Muscle layer of duodenum (tissue), 2 donors: ENCODE measurements around the gene IGF2R.
A peak's percentile ranks its signal among the peaks of the same experiment; 100 is the strongest.

Experiments
- H3K27ac ChIP-seq: one replicate; pipeline ENCODE4 v1.7.0; 2013; ENCODE audit warnings: mild to moderate bottlenecking, low read length
- H3K27me3 ChIP-seq: one replicate; pipeline ENCODE4 v1.7.0; 2013; ENCODE audit warnings: low read depth, mild to moderate bottlenecking, control low read depth, low read length
- H3K36me3 ChIP-seq, 2 donors: one replicate each; pipeline ENCODE4 v1.7.0; 2013; ENCODE audit warnings: low read length in 2 of 2, control low read depth in 1 of 2, mild to moderate bottlenecking in 1 of 2; ENCODE audit not compliant: insufficient read depth in 2 of 2, control insufficient read depth in 1 of 2
- H3K4me1 ChIP-seq, 2 donors: one replicate each; pipeline ENCODE4 v1.7.0; 2013; ENCODE audit warnings: low read length in 2 of 2, mild to moderate bottlenecking in 2 of 2, control low read depth in 1 of 2, moderate library complexity in 1 of 2; ENCODE audit not compliant: insufficient read depth in 2 of 2, control insufficient read depth in 1 of 2
- H3K4me3 ChIP-seq, 2 donors: one replicate each; pipeline ENCODE4 v1.7.0; 2013; ENCODE audit warnings: low read length in 2 of 2, low read depth in 1 of 2, mild to moderate bottlenecking in 1 of 2
- H3K9me3 ChIP-seq, 2 donors: one replicate each; pipeline ENCODE4 v1.7.0; 2013; ENCODE audit warnings: low read length in 2 of 2, control low read depth in 1 of 2, mild to moderate bottlenecking in 1 of 2; ENCODE audit not compliant: control insufficient read depth in 1 of 2
- donor health status: healthy.

The IGF2R gene

DNA sequence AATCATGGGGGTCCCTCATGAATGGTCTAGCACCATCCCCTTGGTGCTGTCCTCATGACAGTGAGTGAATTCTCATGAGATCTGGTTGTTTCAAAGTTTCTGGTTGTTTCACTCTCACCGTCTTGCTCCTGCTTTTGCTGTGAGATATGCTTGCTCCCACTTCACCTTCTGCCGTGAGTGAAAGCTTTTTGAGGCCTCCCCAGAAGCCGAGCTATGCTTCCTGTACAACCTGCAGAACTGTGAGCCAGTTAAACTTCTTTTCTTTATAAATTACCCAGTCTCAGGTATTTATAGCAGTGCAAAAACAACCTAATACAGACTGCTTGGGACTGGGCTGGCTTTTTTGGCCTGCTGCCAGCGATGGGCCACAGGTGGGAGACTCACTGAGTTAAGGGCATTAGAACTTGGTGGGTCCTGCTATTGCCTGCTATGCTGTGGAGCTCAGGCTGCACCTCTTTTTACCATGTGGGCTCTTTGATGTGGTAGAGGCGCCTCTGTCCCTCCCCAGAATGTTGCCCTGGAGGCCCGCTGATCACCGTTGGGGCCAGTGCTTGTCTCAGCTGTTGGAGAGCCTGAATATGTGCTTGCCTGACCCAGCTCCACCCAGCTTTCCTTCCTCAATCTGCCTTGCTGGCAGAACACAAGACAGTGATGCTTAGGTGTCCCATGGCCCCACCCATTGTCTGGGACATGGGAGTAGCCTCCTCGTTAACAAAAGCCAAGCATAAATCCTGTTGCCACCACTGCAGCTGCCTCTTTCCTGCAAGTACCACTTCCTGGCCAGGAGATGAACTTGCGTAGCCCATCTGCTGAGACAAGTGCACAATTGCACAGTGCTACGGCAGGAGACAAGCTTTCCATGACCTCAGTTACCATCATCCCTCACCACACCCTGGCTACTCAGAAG lies 47.1 kb downstream of the IGF2R start:
- peaks cover 3 to 17% of the 10 kb centered on the region in 2 donors for H3K36me3 ChIP-seq
- no peaks in the 10 kb centered on the region for H3K9me3 ChIP-seq
- no peak overlapping the region for H3K4me3 ChIP-seq
- H3K27ac ChIP-seq: no peak overlapping the region
- H3K27me3 ChIP-seq: no peaks in the 10 kb centered on the region
- H3K4me1 ChIP-seq: no peaks in the 10 kb centered on the region

DNA sequence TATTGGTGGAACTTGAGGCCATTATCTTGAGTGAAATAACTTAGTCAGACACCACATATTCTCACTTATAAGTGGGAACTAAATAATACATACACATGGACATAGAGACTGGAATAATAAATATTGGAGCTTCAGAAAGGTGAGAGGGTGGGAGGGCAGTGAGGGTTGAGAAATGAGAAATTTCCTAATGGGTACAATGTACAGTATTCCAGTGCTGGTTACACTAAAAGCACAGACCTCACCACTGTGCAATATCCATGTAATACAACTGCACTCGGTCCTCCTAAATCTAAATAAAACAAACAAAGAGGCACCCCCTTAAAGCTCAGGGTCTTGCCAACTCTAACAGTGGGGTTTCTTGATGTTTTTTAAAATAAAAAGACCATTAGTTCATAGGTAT lies 53.2 kb downstream of the IGF2R start:
- Histone ChIP-seq H3K36me3 (peaks cover 17 to 27% of the 10 kb centered on the region in 2 donors), H3K4me3 (no peak overlapping the region), H3K27me3 (no peaks in the 10 kb centered on the region), H3K4me1 (no peaks in the 10 kb centered on the region), H3K9me3 (no peaks in the 10 kb centered on the region), H3K27ac (no peak overlapping the region)

DNA sequence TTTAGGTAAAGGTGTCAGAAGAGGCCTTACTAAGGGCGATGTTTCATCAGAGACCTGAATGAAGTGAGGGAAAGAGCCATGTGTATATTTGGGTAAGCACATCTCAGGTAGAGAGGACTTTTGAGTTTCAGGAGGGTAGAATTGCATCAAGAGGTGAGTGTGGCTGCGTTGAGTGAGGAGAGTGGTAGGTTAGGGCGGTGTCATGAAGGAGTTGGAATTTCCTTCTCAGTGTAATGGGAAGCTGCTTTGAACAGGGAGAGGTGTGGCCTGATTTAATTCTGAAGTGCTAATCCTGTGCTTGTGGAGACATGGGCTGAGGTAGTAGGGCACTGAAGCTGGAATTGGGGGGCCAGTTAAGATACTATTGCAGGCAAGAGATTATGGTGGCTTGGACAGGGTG lies 53.9 kb downstream of the IGF2R start:
- H3K4me1 ChIP-seq: no peaks in the 10 kb centered on the region
- no peaks in the 10 kb centered on the region for H3K9me3 ChIP-seq
- peaks cover 24 to 34% of the 10 kb centered on the region in 2 donors for H3K36me3 ChIP-seq
- no peaks in the 10 kb centered on the region for H3K27me3 ChIP-seq
- no peak overlapping the region for H3K27ac ChIP-seq
- no peak overlapping the region for H3K4me3 ChIP-seq

DNA sequence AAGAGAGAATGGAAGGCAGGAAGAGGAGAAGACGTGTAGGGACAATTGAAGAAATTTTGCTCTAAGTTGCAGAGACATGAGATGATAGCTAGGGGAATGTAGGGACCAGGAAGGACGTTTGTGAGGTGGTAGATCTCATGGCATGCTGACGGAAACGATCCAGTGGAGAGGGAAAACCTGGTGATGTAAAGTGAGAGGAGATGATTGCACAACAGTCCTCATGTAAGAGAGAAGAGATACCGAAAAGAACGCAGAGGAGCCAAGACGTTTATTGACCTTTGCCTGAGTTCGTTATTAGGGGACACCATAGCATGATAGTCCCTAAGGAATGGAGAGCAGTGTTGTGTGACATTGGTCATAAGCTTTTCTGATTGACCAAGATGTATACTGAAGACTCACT lies 55.3 kb downstream of the IGF2R start:
- H3K9me3 ChIP-seq: no peaks in the 10 kb centered on the region
- peaks cover 24 to 39% of the 10 kb centered on the region in 2 donors for H3K36me3 ChIP-seq
- no peaks in the 10 kb centered on the region for H3K27me3 ChIP-seq
- H3K4me3 ChIP-seq: no peak overlapping the region
- no peaks in the 10 kb centered on the region for H3K4me1 ChIP-seq
- H3K27ac ChIP-seq: no peak overlapping the region

DNA sequence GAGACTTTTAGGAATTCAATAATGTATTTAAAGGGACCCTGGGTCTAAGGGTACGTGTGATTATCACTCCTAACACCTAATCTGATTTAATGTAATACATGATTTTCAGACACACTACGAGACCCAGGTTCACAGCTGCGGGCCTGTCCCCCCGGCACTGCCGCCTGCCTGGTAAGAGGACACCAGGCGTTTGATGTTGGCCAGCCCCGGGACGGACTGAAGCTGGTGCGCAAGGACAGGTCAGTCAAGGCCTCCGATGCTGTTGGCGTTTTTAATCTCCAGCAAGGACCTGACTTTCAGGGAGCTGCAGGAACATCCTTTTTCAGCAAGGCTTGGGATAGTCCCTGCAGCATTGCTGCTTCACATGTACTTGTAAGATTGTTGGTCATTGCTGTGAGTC lies 58.2 kb downstream of the IGF2R start:
- H3K4me3 ChIP-seq: no peak overlapping the region
- no peaks in the 10 kb centered on the region for H3K9me3 ChIP-seq
- peaks cover 3 to 13% of the 10 kb centered on the region in 2 donors for H3K4me1 ChIP-seq
- no peaks in the 10 kb centered on the region for H3K27me3 ChIP-seq
- no peak overlapping the region for H3K27ac ChIP-seq
- peaks cover 24 to 46% of the 10 kb centered on the region in 2 donors for H3K36me3 ChIP-seq

DNA sequence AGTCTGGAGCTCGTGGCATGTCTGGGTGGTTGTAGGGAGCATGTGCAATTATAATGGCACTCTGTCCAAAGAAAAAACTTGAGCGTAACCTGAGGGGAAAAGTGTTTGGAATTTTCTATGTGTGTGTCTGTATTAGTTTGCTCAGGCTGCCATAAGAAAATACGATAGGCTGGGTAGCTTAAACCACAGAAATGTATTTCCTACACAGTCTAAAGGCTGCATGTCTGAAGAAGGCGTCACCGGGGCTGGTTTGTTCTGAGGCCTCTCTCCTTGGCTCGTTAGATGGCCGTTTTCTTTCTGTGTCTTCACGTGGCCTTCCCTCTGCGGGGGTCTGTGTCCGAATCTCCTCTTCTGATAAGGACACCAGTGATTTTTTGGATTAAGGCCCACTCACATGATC lies 59.0 kb downstream of the IGF2R start:
- no peaks in the 10 kb centered on the region for H3K9me3 ChIP-seq
- H3K36me3 ChIP-seq: peaks cover 25 to 52% of the 10 kb centered on the region in 2 donors
- no peak overlapping the region for H3K4me3 ChIP-seq
- H3K27ac ChIP-seq: no peak overlapping the region
- no peaks in the 10 kb centered on the region for H3K27me3 ChIP-seq
- peaks cover 3 to 13% of the 10 kb centered on the region in 2 donors for H3K4me1 ChIP-seq

DNA sequence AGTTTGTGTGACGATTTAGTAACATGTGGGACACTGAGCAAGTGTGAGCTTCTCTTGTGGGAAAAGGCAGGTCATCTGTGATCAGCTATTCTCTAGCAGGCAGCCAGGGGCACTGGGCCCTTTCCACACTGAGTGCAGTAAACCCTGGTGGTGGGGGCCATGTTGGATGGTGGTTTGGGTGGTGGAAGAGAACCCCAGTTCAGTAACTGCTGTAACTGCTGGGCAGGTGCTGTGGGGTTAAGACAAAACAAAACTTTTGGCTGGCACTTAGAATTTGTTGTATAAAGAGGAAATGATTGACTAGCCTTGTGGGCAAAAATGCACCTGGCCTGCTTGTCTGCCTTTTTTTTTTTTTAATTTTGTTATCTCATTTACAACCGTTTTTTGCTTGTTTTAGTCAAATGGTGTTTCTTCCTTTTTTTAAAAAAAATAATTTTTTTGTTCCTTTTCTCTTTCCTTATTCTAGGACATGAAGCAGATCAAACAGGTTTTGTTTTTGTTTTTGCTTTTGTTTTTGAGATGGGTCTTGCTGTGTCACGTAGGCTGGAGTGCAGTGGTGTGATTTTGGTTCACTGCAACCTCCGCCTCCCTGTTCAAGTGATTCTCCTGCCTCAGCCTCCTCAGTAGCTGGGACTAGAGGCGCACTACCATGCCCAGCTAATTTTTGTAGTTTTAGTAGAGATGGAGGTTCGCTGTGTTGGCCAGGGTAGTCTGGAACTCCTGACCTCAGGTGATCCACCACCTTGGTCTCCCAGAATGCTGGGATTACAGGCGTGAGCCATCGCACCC lies 59.8 kb downstream of the IGF2R start:
- peaks cover 33 to 56% of the 10 kb centered on the region in 2 donors for H3K36me3 ChIP-seq

DNA sequence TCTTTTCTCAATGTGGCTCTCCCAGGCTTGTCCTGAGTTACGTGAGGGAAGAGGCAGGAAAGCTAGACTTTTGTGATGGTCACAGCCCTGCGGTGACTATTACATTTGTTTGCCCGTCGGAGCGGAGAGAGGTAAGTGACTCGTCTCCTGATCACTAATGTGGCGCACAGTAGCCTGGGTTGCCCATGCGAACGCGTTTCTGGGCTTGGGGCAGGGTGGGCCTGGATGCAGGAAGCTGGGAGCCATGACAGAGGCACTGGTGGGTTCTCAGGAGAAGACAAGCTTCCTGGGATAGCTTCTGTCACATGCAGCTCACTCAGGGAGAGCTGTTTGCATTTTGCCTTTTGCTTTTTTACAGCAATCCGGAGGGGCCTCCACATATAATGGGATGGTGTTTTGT lies 60.6 kb downstream of the IGF2R start:
- no peaks in the 10 kb centered on the region for H3K27me3 ChIP-seq
- H3K4me1 ChIP-seq: peaks cover 3 to 13% of the 10 kb centered on the region in 2 donors
- H3K27ac ChIP-seq: peak overlapping the region; percentile 35
- H3K4me3 ChIP-seq: no peak overlapping the region
- H3K9me3 ChIP-seq: no peaks in the 10 kb centered on the region
- H3K36me3 ChIP-seq: peaks cover 40 to 56% of the 10 kb centered on the region in 2 donors

More for the DNA sequence above, 59.8 kb downstream of the IGF2R start:
- Histone ChIP-seq H3K4me1 (peaks cover 3 to 13% of the 10 kb centered on the region in 2 donors), H3K27me3 (no peaks in the 10 kb centered on the region), H3K4me3 (no peak overlapping the region), H3K9me3 (no peaks in the 10 kb centered on the region), H3K27ac (no peak overlapping the region)

DNA sequence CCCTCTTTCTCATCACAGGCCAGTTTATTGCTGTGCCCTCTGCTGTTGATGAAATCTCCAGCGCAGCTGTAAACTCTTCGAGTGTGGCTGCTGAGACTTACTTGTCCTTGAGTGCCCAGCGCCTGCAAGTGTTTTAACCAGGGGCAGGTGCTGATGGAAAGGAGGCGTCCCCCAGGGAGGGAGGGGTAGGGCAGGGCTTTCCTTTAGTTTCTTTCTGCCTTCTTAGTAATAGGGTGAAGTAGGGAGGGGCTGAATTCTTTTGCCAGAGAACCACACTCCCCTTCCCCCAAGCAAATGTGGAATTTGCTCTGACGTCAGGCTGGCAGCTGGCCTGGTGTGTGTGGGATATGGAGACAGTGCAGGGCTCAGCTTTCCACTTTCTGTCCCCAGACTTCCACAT lies 61.2 kb downstream of the IGF2R start:
- peak overlapping the region; percentile 11 to 14 for H3K4me3 ChIP-seq
- H3K27me3 ChIP-seq: no peaks in the 10 kb centered on the region
- peaks cover 3 to 13% of the 10 kb centered on the region in 2 donors for H3K4me1 ChIP-seq
- peak overlapping the region; percentile 47 for H3K27ac ChIP-seq
- no peaks in the 10 kb centered on the region for H3K9me3 ChIP-seq
- peaks cover 46 to 56% of the 10 kb centered on the region in 2 donors for H3K36me3 ChIP-seq

DNA sequence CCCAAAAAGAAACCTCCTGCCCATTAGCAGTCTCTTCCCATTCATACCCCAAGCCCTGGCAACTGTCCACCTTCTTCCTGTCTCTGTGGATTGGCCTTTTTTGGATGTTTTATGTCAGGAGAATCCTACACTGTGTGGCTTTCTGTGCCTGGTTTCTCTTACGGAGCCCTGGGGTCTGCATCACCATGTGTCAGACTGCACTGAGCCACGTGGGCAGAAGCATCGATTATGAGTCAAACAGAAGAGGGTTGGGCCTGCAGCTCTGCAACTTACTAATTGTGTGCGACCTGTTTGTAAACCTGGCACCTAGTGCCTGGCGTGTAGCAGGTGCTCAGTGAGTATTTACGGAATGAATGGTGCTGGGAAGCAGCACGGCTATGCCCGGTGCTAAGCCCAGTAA lies 62.6 kb downstream of the IGF2R start:
- Histone ChIP-seq H3K36me3 (peaks cover 49 to 61% of the 10 kb centered on the region in 2 donors), H3K9me3 (no peaks in the 10 kb centered on the region), H3K27me3 (no peaks in the 10 kb centered on the region), H3K4me3 (no peak overlapping the region), H3K27ac (no peak overlapping the region), H3K4me1 (peaks cover 3 to 13% of the 10 kb centered on the region in 2 donors)

DNA sequence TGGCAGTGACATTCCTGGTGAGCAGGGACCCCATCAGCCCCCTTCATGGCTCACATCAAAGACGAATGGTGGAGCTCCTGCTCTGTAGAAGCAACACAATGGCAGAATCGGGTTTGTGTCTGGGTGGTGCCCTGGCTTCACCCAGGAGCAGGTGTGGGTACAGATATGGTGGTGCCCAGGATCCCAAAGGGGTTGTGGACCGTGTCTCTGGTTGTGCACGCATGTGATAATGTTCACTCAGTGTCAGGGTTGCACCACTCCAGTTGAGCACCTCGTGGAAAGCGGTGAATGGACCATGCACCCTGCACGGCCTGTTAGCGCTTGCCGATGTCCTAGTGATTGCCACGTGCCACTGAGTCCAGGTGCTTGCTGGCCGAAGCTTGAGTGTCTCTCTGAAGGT lies 63.0 kb downstream of the IGF2R start:
- Histone ChIP-seq H3K9me3 (no peaks in the 10 kb centered on the region), H3K4me3 (no peak overlapping the region), H3K36me3 (peaks cover 45 to 61% of the 10 kb centered on the region in 2 donors), H3K4me1 (peaks cover 3 to 15% of the 10 kb centered on the region in 2 donors), H3K27ac (no peak overlapping the region), H3K27me3 (no peaks in the 10 kb centered on the region)
